ENCODE data around the gene HTR1D. TPM values are rescaled to one million over a fixed set of nuclear protein-coding genes. Genes with fewer than 3 reads are reported as not detected.
"Not testable (repeated sequence)": the region's sequence is repeated elsewhere in the genome, so short reads cannot be mapped to it uniquely, and the experiment has no call there.

Gene HTR1D
- total and polyA plus RNA-seq, 12 donors: 0.03 to 0.06 TPM; not detected in 10

GRCh38 chr1:23194119-23194984, 22.9 kb downstream of the HTR1D start:
- TF ChIP-seq CTCF (IDR thresholded peaks at IDR 0.05): no peak
- no peak for TF ChIP-seq POLR2A (IDR thresholded peaks at IDR 0.05)
- H3K4me1 ChIP-seq (replicated peaks in 1 of 2): no peaks in the 10 kb centered on the region
- intact Hi-C loops (cut with DNase I): no loop called here
- H3K4me3 ChIP-seq: no peak overlapping the region
- DNase-seq: no peak
- H3K27ac ChIP-seq: no peak overlapping the region
- no peaks in the 10 kb centered on the region for H3K9me3 ChIP-seq (replicated peaks in 1 of 3)
- H3K36me3 ChIP-seq (replicated peaks in 1 of 2): no peaks in the 10 kb centered on the region
- H3K27me3 ChIP-seq: no peaks in the 10 kb centered on the region
- 70 to 76% (median 73%) methylated on average over 11 of the region's 11 CpGs for WGBS, 4 donors

- Histone ChIP-seq H3K27ac (no peak overlapping the region), H3K27me3 (no peaks in the 10 kb centered on the region), H3K4me3 (no peak overlapping the region), H3K4me1 (replicated peaks in 1 of 2) (no peaks in the 10 kb centered on the region), H3K9me3 (replicated peaks in 1 of 3) (no peaks in the 10 kb centered on the region), H3K36me3 (replicated peaks in 1 of 2) (no peaks in the 10 kb centered on the region)
- 93 to 96% (median 95%) methylated on average over 27 of the region's 27 CpGs for WGBS, 4 donors
- no peak for DNase-seq
- no peak for TF ChIP-seq CTCF (IDR thresholded peaks at IDR 0.05)
- no peak for TF ChIP-seq POLR2A (IDR thresholded peaks at IDR 0.05)
- intact Hi-C loops (cut with DNase I): no loop called here
These were observed 23.7 kb downstream of the HTR1D start for GRCh38 chr1:23193391-23194118.

GRCh38 chr1:23191199-23191598, 26.1 kb downstream of the HTR1D start:
- intact Hi-C loops (cut with DNase I): no loop called here
- Histone ChIP-seq H3K27me3 (no peaks in the 10 kb centered on the region), H3K9me3 (replicated peaks in 1 of 3) (no peaks in the 10 kb centered on the region), H3K36me3 (replicated peaks in 1 of 2) (no peaks in the 10 kb centered on the region), H3K4me1 (replicated peaks in 1 of 2) (no peaks in the 10 kb centered on the region), H3K27ac (no peak overlapping the region), H3K4me3 (no peak overlapping the region)
- WGBS, 4 donors: 90 to 93% (median 91%) methylated on average over 3 of the region's 3 CpGs
- no peak for TF ChIP-seq POLR2A (IDR thresholded peaks at IDR 0.05)
- no peak for TF ChIP-seq CTCF (IDR thresholded peaks at IDR 0.05)
- DNase-seq: no peak

DNA sequence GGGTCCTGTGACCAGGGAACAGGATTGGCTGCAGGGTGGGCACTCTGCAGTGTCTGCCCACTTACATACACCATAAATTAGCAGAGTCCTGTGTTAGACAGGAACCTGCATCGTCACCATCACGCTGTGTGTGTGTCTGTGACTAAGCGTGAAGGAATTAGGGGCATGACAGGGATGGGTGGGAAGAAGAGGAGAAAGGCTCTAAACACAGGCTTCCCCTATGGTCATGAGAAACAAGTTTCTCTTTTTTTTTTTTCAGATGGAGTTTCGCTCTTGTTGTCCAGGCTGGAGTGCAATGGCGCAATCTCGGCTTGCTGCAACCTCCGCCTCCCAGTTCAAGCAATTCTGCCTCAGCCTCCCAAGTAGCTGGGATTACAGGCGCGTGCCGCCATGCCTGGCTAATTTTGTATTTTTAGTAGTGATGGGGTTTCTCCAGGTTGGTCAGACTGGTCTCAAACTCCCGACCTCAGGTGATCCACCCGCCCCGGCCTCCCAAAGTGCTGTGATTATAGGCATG, 28.3 kb downstream of the HTR1D start:
- H3K4me1 ChIP-seq (replicated peaks in 1 of 2); H3K4me3 ChIP-seq; H3K36me3 ChIP-seq (replicated peaks in 1 of 2); H3K27ac ChIP-seq; H3K27me3 ChIP-seq; DNase-seq; H3K9me3 ChIP-seq (replicated peaks in 1 of 3): not testable (repeated sequence)
- intact Hi-C loops (cut with DNase I): loop anchor here in 1 of 2 donors (5.0 kb wide), 1 partner anchor 212 kb away; no protein-coding TSS in a partner anchor
- WGBS, 4 donors: 85 to 95% (median 94%) methylated on average over 13 of the region's 13 CpGs
